G401 (cell line): ENCODE measurements around the gene RPL28. TPM values are rescaled to one million over a fixed set of nuclear protein-coding genes. Genes with fewer than 3 reads are reported as not detected.
"Not testable (repeated sequence)": the region's sequence is repeated elsewhere in the genome, so short reads cannot be mapped to it uniquely, and the experiment has no call there.

Experiments
- DNase-seq: peaks from one replicate; pipeline ENCODE4 v3.0.0-alpha.2; 2015; ENCODE audit warnings: low spot score
- in situ Hi-C: cut with HindIII; loops from 2 replicates; pipeline ENCODE4 v1.10.0; 2016; ENCODE audit warnings: low sequenced_read_pairs, mixed read lengths
- total RNA-seq: library from RNA; depleted of rRNA; stranded (reverse); fragments of >200 nt; shearing (Covaris generic); gene quantifications from 2 replicates; pipeline ENCODE4 v1.2.3, GENCODE V29; 2014; rRNA removed

The RPL28 gene
- total RNA-seq, 1 experiment from 2014 or later: 236 TPM

- no peak for DNase-seq
- in situ Hi-C loops: no loop called here
Observed at GRCh38 chr19:55441319-55441691, 55.6 kb downstream of the RPL28 start.

- peak; percentile 66 for DNase-seq
Observed at GRCh38 chr19:55441692-55442321, 56.1 kb downstream of the RPL28 start.

GRCh38 chr19:55442372-55442961 lies 56.7 kb downstream of the RPL28 start:
- peak; percentile 46 for DNase-seq
- in situ Hi-C loops: no loop called here

More at GRCh38 chr19:55441692-55442321, 56.1 kb downstream of the RPL28 start:
- in situ Hi-C loops: no loop called here

GRCh38 chr19:55443045-55443823 lies 57.5 kb downstream of the RPL28 start, which contains the start of gene SHISA7:
Gene SHISA7 (minus strand): TSS chr19:55443300. CDS start chr19:55442863, 437 bp downstream.
- in situ Hi-C loops: no loop called here
- peak; percentile 67 for DNase-seq

- in situ Hi-C loops: no loop called here
- no peak for DNase-seq
Observed at GRCh38 chr19:55443824-55444480, 58.2 kb downstream of the RPL28 start.

GRCh38 chr19:55444646-55445045 lies 58.9 kb downstream of the RPL28 start:
- in situ Hi-C loops: no loop called here
- no peak for DNase-seq

GRCh38 chr19:55446060-55446459 lies 60.3 kb downstream of the RPL28 start:
- in situ Hi-C loops: no loop called here
- no peak for DNase-seq

GRCh38 chr19:55447421-55448174 lies 61.9 kb downstream of the RPL28 start:
- in situ Hi-C loops: no loop called here

GRCh38 chr19:55448175-55448490 lies 62.4 kb downstream of the RPL28 start:
- DNase-seq, in situ Hi-C loops: not testable (repeated sequence)

More at GRCh38 chr19:55447421-55448174, 61.9 kb downstream of the RPL28 start:
- DNase-seq: peak; percentile 74

GRCh38 chr19:55449469-55449868 lies 63.7 kb downstream of the RPL28 start:
- in situ Hi-C loops: no loop called here
- no peak for DNase-seq

GRCh38 chr19:55451163-55451964 lies 65.6 kb downstream of the RPL28 start:
- DNase-seq: no peak

GRCh38 chr19:55451965-55452748 lies 66.4 kb downstream of the RPL28 start:
- DNase-seq: peak; percentile 67
- in situ Hi-C loops: no loop called here

More at GRCh38 chr19:55451163-55451964, 65.6 kb downstream of the RPL28 start:
- in situ Hi-C loops: no loop called here

Other genes starting within 250 kb of the RPL28 start
- 423 and 463 TPM in 2 replicates for gene TNNT1, start 236.7 kb upstream of the RPL28 start, total RNA-seq
- 13.5 and 25.2 TPM in 2 replicates for gene TNNI3, start 228.2 kb upstream of the RPL28 start, total RNA-seq
- gene DNAAF3, start 219.3 kb upstream of the RPL28 start, total RNA-seq: 25.2 and 37.7 TPM in 2 replicates
- gene SYT5, start 205.6 kb upstream of the RPL28 start, total RNA-seq: 0.85 and 1.2 TPM in 2 replicates
- gene PTPRH, start 176.4 kb upstream of the RPL28 start, total RNA-seq: 5.2 and 20.7 TPM in 2 replicates
- gene TMEM86B, start 157.2 kb upstream of the RPL28 start, total RNA-seq: 0.62 and 1.5 TPM in 2 replicates
- 104 and 109 TPM in 2 replicates for gene PPP6R1, start 126.9 kb upstream of the RPL28 start, total RNA-seq
- gene HSPBP1, start 105.8 kb upstream of the RPL28 start, total RNA-seq: 74.4 and 89.1 TPM in 2 replicates
- 8.9 and 18.3 TPM in 2 replicates for gene BRSK1, start 101.9 kb upstream of the RPL28 start, total RNA-seq
- gene TMEM150B, start 60.6 kb upstream of the RPL28 start, total RNA-seq: 1.9 TPM in 1 of 2 replicates, not detected in the other
- gene KMT5C, start 46.1 kb upstream of the RPL28 start, total RNA-seq: 17.7 and 20.8 TPM in 2 replicates
- 5.8 TPM in 2 replicates for gene COX6B2, start 31.2 kb upstream of the RPL28 start, total RNA-seq
- not detected in 2 replicates for gene GARIN5B, start 22.7 kb upstream of the RPL28 start, total RNA-seq
- gene IL11, start 15.5 kb upstream of the RPL28 start, total RNA-seq: 6.5 and 8.4 TPM in 2 replicates
- 4.0 and 14.0 TPM in 2 replicates for gene TMEM190, start 9.1 kb upstream of the RPL28 start, total RNA-seq
- 0.55 TPM in 1 of 2 replicates, not detected in the other for gene TMEM238, start 1.6 kb upstream of the RPL28 start, total RNA-seq
- 329 and 348 TPM in 2 replicates for gene UBE2S, start 21.9 kb downstream of the RPL28 start, total RNA-seq
- gene SHISA7, start 57.4 kb downstream of the RPL28 start, total RNA-seq: not detected in 2 replicates
- 186 and 197 TPM in 2 replicates for gene ISOC2, start 75.7 kb downstream of the RPL28 start, total RNA-seq
- gene C19orf85, start 78.8 kb downstream of the RPL28 start, total RNA-seq: not detected in 2 replicates
- gene ZNF628, start 90.7 kb downstream of the RPL28 start, total RNA-seq: 13.3 and 27.6 TPM in 2 replicates
- 143 and 157 TPM in 2 replicates for gene NAT14, start 99.3 kb downstream of the RPL28 start, total RNA-seq
- gene SSC5D, start 102.5 kb downstream of the RPL28 start, total RNA-seq: 2.5 and 9.4 TPM in 2 replicates
- gene SBK2, start 151.2 kb downstream of the RPL28 start, total RNA-seq: 1.9 and 3.6 TPM in 2 replicates
- gene SBK3, start 159.6 kb downstream of the RPL28 start, total RNA-seq: 0.31 and 0.37 TPM in 2 replicates
- 10.0 and 16.2 TPM in 2 replicates for gene ZNF579, start 194.9 kb downstream of the RPL28 start, total RNA-seq
- 5.2 and 7.7 TPM in 2 replicates for gene FIZ1, start 213.6 kb downstream of the RPL28 start, total RNA-seq
- 8.4 and 19.8 TPM in 2 replicates for gene ZNF524, start 214.4 kb downstream of the RPL28 start, total RNA-seq
- 1.6 and 1.7 TPM in 2 replicates for gene ZNF865, start 219.7 kb downstream of the RPL28 start, total RNA-seq
- gene ZNF784, start 238.6 kb downstream of the RPL28 start, total RNA-seq: 6.8 and 21.0 TPM in 2 replicates